Measurements from ENCODE around the gene CYP2W1.

The CYP2W1 gene

GRCh38 chr7:936386-937054, 46.5 kb upstream of the CYP2W1 start:
- ChIA-PET POLR2A (no interaction called here), CTCF (interaction anchor here (0.6 kb wide), 1 partner anchor 74 kb away, joined by 4 read pairs; no protein-coding TSS in a partner anchor)
- H3K36me3 ChIP-seq (ENCODE audit: control insufficient read depth in 2 of 2, insufficient read depth in 1 of 2, low read length in 2 of 2) = no peaks in the 10 kb centered on the region
- H3K4me3 ChIP-seq (ENCODE audit: low read depth, low read length) = no peak overlapping the region
- H3K4me1 ChIP-seq (ENCODE audit: control insufficient read depth, insufficient read depth, low read length) = no peaks in the 10 kb centered on the region
- TF ChIP-seq MYNN (tag by site-specific recombination; IDR thresholded peaks at IDR 0.05; ENCODE audit: borderline replicate concordance) = peak; percentile 92
- TF ChIP-seq ZBTB10 (tag by site-specific recombination; IDR thresholded peaks at IDR 0.05) = peak; percentile 70; the same call in 1 of the 2 replicates
- no peak for TF ChIP-seq ZNF350 (tag by site-specific recombination; IDR thresholded peaks at IDR 0.05)
- TF ChIP-seq GLIS1 (tag by site-specific recombination; IDR thresholded peaks at IDR 0.05) = peak; percentile 69
- TF ChIP-seq, protein P1, sequence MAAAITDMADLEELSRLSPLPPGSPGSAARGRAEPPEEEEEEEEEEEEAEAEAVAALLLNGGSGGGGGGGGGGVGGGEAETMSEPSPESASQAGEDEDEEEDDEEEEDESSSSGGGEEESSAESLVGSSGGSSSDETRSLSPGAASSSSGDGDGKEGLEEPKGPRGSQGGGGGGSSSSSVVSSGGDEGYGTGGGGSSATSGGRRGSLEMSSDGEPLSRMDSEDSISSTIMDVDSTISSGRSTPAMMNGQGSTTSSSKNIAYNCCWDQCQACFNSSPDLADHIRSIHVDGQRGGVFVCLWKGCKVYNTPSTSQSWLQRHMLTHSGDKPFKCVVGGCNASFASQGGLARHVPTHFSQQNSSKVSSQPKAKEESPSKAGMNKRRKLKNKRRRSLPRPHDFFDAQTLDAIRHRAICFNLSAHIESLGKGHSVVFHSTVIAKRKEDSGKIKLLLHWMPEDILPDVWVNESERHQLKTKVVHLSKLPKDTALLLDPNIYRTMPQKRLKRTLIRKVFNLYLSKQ (tag by site-specific recombination; IDR thresholded peaks at IDR 0.05; ENCODE audit: borderline replicate concordance) = no peak
- TF ChIP-seq, protein P2, sequence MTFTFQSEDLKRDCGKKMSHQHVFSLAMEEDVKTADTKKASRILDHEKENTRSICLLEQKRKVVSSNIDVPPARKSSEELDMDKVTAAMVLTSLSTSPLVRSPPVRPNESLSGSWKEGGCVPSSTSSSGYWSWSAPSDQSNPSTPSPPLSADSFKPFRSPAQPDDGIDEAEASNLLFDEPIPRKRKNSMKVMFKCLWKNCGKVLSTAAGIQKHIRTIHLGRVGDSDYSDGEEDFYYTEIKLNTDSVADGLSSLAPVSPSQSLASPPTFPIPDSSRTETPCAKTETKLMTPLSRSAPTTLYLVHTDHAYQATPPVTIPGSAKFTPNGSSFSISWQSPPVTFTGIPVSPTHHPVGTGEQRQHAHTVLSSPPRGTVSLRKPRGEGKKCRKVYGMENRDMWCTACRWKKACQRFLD (tag by site-specific recombination; IDR thresholded peaks at IDR 0.05) = no peak
- TF ChIP-seq TRIM28 (IDR thresholded peaks at IDR 0.05; ENCODE audit: borderline replicate concordance, low read length) = no peak
- TF ChIP-seq, protein P3, sequence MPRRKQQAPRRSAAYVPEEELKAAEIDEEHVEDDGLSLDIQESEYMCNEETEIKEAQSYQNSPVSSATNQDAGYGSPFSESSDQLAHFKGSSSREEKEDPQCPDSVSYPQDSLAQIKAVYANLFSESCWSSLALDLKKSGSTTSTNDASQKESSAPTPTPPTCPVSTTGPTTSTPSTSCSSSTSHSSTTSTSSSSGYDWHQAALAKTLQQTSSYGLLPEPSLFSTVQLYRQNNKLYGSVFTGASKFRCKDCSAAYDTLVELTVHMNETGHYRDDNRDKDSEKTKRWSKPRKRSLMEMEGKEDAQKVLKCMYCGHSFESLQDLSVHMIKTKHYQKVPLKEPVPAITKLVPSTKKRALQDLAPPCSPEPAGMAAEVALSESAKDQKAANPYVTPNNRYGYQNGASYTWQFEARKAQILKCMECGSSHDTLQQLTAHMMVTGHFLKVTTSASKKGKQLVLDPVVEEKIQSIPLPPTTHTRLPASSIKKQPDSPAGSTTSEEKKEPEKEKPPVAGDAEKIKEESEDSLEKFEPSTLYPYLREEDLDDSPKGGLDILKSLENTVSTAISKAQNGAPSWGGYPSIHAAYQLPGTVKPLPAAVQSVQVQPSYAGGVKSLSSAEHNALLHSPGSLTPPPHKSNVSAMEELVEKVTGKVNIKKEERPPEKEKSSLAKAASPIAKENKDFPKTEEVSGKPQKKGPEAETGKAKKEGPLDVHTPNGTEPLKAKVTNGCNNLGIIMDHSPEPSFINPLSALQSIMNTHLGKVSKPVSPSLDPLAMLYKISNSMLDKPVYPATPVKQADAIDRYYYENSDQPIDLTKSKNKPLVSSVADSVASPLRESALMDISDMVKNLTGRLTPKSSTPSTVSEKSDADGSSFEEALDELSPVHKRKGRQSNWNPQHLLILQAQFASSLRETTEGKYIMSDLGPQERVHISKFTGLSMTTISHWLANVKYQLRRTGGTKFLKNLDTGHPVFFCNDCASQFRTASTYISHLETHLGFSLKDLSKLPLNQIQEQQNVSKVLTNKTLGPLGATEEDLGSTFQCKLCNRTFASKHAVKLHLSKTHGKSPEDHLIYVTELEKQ (tag by site-specific recombination; IDR thresholded peaks at IDR 0.05; ENCODE audit: borderline replicate concordance) = no peak
- TF ChIP-seq KLF1 (tag by site-specific recombination; IDR thresholded peaks at IDR 0.05) = peak; percentile 48; the same call in 1 of the 2 replicates
- no peak for TF ChIP-seq ZNF148 (tag by site-specific recombination; IDR thresholded peaks at IDR 0.05; ENCODE audit: borderline replicate concordance)
- TF ChIP-seq ZNF37A (tag by site-specific recombination; IDR thresholded peaks at IDR 0.05) = no peak
- no peak for TF ChIP-seq ZNF621 (tag by site-specific recombination; IDR thresholded peaks at IDR 0.05)
- TF ChIP-seq ZNF707 (tag by site-specific recombination; IDR thresholded peaks at IDR 0.05) = no peak
- TF ChIP-seq ZIC2 (tag by site-specific recombination; IDR thresholded peaks at IDR 0.05) = peak; percentile 58
- TF ChIP-seq, protein P4, sequence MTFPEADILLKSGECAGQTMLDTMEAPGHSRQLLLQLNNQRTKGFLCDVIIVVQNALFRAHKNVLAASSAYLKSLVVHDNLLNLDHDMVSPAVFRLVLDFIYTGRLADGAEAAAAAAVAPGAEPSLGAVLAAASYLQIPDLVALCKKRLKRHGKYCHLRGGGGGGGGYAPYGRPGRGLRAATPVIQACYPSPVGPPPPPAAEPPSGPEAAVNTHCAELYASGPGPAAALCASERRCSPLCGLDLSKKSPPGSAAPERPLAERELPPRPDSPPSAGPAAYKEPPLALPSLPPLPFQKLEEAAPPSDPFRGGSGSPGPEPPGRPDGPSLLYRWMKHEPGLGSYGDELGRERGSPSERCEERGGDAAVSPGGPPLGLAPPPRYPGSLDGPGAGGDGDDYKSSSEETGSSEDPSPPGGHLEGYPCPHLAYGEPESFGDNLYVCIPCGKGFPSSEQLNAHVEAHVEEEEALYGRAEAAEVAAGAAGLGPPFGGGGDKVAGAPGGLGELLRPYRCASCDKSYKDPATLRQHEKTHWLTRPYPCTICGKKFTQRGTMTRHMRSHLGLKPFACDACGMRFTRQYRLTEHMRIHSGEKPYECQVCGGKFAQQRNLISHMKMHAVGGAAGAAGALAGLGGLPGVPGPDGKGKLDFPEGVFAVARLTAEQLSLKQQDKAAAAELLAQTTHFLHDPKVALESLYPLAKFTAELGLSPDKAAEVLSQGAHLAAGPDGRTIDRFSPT (tag by site-specific recombination; IDR thresholded peaks at IDR 0.05) = peak; percentile 25; the same call in 1 of the 2 replicates
- TF ChIP-seq ZFP69B (tag by site-specific recombination; IDR thresholded peaks at IDR 0.05) = peak; percentile 69; the same call in 1 of the 2 replicates
- no peaks in the 10 kb centered on the region for H3K9me3 ChIP-seq (ENCODE audit: control insufficient read depth, insufficient read depth, low read depth, low read length)
- no peak overlapping the region for H3K27ac ChIP-seq (ENCODE audit: extremely low read depth, low read depth, low read length)

Data from HEK293 (cell line).